PC-3 (cell line): ENCODE measurements around the gene TRAF3. TPM values are rescaled to one million over a fixed set of nuclear protein-coding genes. Genes with fewer than 3 reads are reported as not detected.
A peak's percentile ranks its signal among the peaks of the same experiment; 100 is the strongest.

ENCODE experiments used
- ATAC-seq: fragments of 200-7000 bp; cut with Tn5 transposase; 2 replicates; pipeline ENCODE4 v1.9.1; 2020; ENCODE audit warnings: mild to moderate bottlenecking, moderate library complexity
- BruUV-seq: library from RNA; stranded (reverse); fragments of 400-500 nt; replicated peaks from 2 replicates; lab custom pipeline; 2021; lab: Mats Ljungman, UMichigan
- CTCF ChIA-PET: fragments of 300-600 bp; sonication (Branson Sonifier 250); formaldehyde crosslinking; loops from one replicate; lab custom pipeline; 2022; ENCODE audit warnings: antibody characterized with exemption; lab: Charles Lee
- POLR2A ChIA-PET: fragments of 300-600 bp; sonication (Branson Sonifier 250); formaldehyde crosslinking; loops from one replicate; lab custom pipeline; 2022; ENCODE audit warnings: antibody characterized with exemption; ENCODE audit not compliant: unreplicated experiment; lab: Charles Lee
- DNase-seq: peaks from one replicate; pipeline ENCODE4 v3.0.0-alpha.2; 2015
- H2AFZ ChIP-seq: fragments of 300-600 bp; sonication (generic); 2 replicates; pipeline ENCODE4 v1.6.0; 2016; ENCODE audit warnings: antibody characterized with exemption, low read length
- H3F3A ChIP-seq: fragments of 300-600 bp; sonication (generic); one replicate; pipeline ENCODE4 v1.6.0; 2017; ENCODE audit warnings: antibody characterized with exemption, low read length, control low read depth, mild to moderate bottlenecking; ENCODE audit not compliant: unreplicated experiment
- H3K27ac ChIP-seq: fragments of 300-600 bp; sonication (generic); 2 replicates; pipeline ENCODE4 v1.5.1; 2016; ENCODE audit warnings: mild to moderate bottlenecking, low read length
- H3K27me3 ChIP-seq: fragments of 300-600 bp; sonication (generic); 2 replicates; pipeline ENCODE4 v1.6.1; 2016; ENCODE audit warnings: low read length, mixed read lengths
- H3K36me3 ChIP-seq: fragments of 300-600 bp; sonication (generic); 2 replicates; pipeline ENCODE4 v1.6.1; 2016; ENCODE audit warnings: low read depth, mixed run types, low read length, mixed read lengths
- H3K4me1 ChIP-seq: fragments of 300-600 bp; sonication (generic); 2 replicates; pipeline ENCODE4 v1.5.1; 2016; ENCODE audit warnings: low read length; ENCODE audit not compliant: insufficient read depth
- H3K4me2 ChIP-seq: fragments of 300-600 bp; sonication (generic); 2 replicates; pipeline ENCODE4 v1.6.0; 2016; ENCODE audit warnings: low read length
- H3K4me3 ChIP-seq: fragments of 300-600 bp; sonication (generic); 2 replicates; pipeline ENCODE4 v1.5.1; 2016; ENCODE audit warnings: mild to moderate bottlenecking, low read length, mixed read lengths
- H3K79me2 ChIP-seq: fragments of 300-600 bp; sonication (generic); 2 replicates; pipeline ENCODE4 v1.6.1; 2017; ENCODE audit warnings: low read length, mixed read lengths
- H3K9ac ChIP-seq: fragments of 300-600 bp; sonication (generic); 2 replicates; pipeline ENCODE4 v1.6.0; 2016; ENCODE audit warnings: mild to moderate bottlenecking, low read length
- H3K9me2 ChIP-seq: fragments of 300-600 bp; sonication (generic); replicated peaks from 2 replicates; pipeline ENCODE4 v1.6.1; 2016; ENCODE audit warnings: mixed run types, low read length, mixed read lengths
- H3K9me3 ChIP-seq: fragments of 300-600 bp; sonication (generic); 2 replicates; pipeline ENCODE4 v1.6.1; 2016; ENCODE audit warnings: low read length, mixed read lengths
- H4K20me1 ChIP-seq: fragments of 300-600 bp; sonication (generic); 2 replicates; pipeline ENCODE4 v1.6.1; 2016; ENCODE audit warnings: low read length, mixed read lengths
- EZH2 ChIP-seq: fragments of 300-600 bp; sonication (generic); IDR thresholded peaks from one replicate; pipeline ENCODE4 v1.6.1; 2017; ENCODE audit warnings: antibody characterized with exemption, mild to moderate bottlenecking, low read length; ENCODE audit not compliant: unreplicated experiment
- EZH2phosphoT487 ChIP-seq: fragments of 300-600 bp; sonication (generic); IDR thresholded peaks from 2 replicates; pipeline ENCODE4 v1.6.1; 2018; ENCODE audit warnings: mild to moderate bottlenecking, antibody characterized with exemption, low read length, borderline replicate concordance
- intact Hi-C: fragments of 100-400 bp; cut with micrococcal nuclease; formaldehyde crosslinking; loops from 2 replicates; pipeline ENCODE4 v1.9.0; 2023
- total RNA-seq: library from RNA; depleted of rRNA; stranded (reverse); fragments of >200 nt; gene quantifications from 2 replicates; pipeline ENCODE4 v1.2.3, GENCODE V29; 2014
- TF ChIP-seq, protein P1 (sequence below): fragments of 300-600 bp; sonication (generic); conservative IDR thresholded peaks from 2 replicates; pipeline ENCODE4 v1.5.1; 2017; ENCODE audit warnings: antibody characterized with exemption, low read depth, mild to moderate bottlenecking, low read length

TRAF3 gene
- total RNA-seq, 1 experiment from 2014 or later = 19.4 TPM

DNA sequence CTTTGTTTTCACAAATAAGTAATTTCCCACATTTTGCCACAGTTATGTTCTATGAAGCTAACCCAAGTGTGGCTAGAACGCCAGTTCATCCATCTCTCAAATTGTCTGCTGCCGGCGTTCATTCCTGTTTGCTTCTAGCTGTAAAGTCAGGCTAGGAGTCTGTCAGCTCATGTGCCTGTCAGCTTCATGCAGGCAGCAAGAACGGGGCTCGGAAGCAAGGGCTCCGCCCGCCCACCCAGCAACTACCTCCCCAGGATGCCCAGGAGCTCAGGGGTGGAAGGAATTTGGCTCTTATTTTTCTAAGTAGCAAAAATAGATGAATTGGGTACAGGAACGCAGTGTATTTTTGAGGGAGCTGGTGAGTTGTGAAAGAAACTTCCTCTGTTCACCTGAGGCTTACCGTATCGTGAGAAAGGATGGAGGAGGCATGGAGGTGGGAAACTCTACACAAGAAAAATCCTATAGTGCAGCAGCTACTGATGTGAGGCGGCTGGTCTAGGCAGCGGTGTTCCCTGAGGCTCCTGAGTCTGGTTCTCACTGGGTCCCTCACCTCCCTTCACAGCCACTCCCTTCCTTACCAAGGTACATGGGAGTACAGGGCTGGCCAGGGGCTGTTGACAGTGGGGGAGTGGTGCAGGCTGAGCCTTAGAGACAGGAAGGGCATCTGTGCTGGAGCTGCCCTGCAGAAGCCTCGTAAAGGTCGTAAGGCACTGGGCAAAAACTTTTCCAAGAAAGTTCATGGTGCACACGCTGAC is 90.8 kb downstream of the TRAF3 start:
- Histone ChIP-seq H3K79me2 (no peaks in the 10 kb centered on the region), H3K36me3 (peaks cover 6% of the 10 kb centered on the region; the same call in 1 of the 2 replicates), H3K4me1 (no peaks in the 10 kb centered on the region), H3K9me2 (no peaks in the 10 kb centered on the region), H3K4me2 (no peak overlapping the region), H3K4me3 (no peak overlapping the region), H3F3A (no peaks in the 10 kb centered on the region), H4K20me1 (no peaks in the 10 kb centered on the region), H3K27me3 (no peaks in the 10 kb centered on the region), H3K9ac (no peak overlapping the region), H2AFZ (no peak overlapping the region), H3K9me3 (no peaks in the 10 kb centered on the region), H3K27ac (no peak overlapping the region)
- no TSS peak for BruUV-seq
- CTCF ChIA-PET = no interaction called here
- DNase-seq (no peak), ATAC-seq (peak; percentile 50; the same call in 1 of the 2 replicates)
- POLR2A ChIA-PET = no interaction called here
- TF ChIP-seq EZH2phosphoT487 = no peak
- no peak for TF ChIP-seq EZH2
- TF ChIP-seq, protein P1, sequence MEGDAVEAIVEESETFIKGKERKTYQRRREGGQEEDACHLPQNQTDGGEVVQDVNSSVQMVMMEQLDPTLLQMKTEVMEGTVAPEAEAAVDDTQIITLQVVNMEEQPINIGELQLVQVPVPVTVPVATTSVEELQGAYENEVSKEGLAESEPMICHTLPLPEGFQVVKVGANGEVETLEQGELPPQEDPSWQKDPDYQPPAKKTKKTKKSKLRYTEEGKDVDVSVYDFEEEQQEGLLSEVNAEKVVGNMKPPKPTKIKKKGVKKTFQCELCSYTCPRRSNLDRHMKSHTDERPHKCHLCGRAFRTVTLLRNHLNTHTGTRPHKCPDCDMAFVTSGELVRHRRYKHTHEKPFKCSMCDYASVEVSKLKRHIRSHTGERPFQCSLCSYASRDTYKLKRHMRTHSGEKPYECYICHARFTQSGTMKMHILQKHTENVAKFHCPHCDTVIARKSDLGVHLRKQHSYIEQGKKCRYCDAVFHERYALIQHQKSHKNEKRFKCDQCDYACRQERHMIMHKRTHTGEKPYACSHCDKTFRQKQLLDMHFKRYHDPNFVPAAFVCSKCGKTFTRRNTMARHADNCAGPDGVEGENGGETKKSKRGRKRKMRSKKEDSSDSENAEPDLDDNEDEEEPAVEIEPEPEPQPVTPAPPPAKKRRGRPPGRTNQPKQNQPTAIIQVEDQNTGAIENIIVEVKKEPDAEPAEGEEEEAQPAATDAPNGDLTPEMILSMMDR = no peak
- intact Hi-C loops = no loop called here

DNA sequence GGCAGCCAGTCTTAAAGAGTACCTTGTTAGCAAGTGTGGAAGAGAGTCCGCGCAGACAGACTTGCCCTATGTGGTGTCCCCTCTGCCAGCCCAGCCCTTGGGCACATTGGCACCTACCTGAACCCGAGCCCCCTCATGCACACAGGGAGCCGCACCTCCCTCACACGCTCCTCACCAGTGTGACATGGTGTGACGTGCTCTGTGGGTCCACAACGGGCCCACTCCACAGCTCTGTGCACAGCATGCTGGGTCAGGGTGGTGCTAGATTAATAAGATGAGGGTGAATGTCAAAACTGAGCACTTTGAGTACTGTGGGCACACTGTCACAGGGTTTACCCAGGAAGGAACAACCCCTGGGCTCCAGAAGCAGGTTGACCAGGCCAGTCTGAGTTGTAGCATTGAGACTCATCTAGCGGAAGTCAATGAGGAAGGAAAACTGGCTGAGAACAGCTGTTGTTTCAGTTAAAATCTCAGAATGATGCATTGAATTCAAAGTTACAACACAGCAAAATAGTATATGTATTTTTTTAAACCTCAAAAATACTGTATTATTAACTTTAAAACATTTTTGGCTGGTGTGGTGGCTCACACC is 91.8 kb downstream of the TRAF3 start:
- Histone ChIP-seq H3K4me3 (no peak overlapping the region), H3F3A (no peaks in the 10 kb centered on the region), H3K9me2 (no peaks in the 10 kb centered on the region), H3K4me1 (no peaks in the 10 kb centered on the region), H3K9me3 (no peaks in the 10 kb centered on the region), H3K36me3 (peaks cover 7% of the 10 kb centered on the region; the same call in 1 of the 2 replicates), H3K4me2 (no peak overlapping the region), H2AFZ (no peak overlapping the region), H3K79me2 (no peaks in the 10 kb centered on the region), H3K27ac (no peak overlapping the region), H3K9ac (no peak overlapping the region), H3K27me3 (no peaks in the 10 kb centered on the region), H4K20me1 (no peaks in the 10 kb centered on the region)
- TF ChIP-seq EZH2 (no peak), EZH2phosphoT487 (no peak)
- TF ChIP-seq, protein P1 = no peak
- ATAC-seq = no peak
- no TSS peak for BruUV-seq
- no peak for DNase-seq
- intact Hi-C loops = no loop called here
- ChIA-PET CTCF (no interaction called here), POLR2A (no interaction called here)

DNA sequence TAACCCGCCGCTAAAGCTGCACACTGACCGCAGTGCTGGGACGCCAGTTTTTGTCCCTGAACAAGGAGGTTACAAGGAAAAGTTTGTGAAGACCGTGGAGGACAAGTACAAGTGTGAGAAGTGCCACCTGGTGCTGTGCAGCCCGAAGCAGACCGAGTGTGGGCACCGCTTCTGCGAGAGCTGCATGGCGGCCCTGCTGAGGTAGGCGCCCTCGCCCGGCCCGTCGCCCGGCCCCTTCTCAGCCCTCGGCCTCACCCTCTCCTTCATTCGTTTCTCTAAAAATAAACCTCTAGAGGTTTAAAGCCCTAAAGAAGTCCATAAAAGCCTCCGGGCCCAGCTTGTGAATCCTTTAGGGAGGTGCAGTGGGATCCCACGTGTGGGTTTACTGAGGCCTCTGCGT is 93.0 kb downstream of the TRAF3 start:
- Histone ChIP-seq H3K27ac (no peak overlapping the region), H3K4me2 (no peak overlapping the region), H4K20me1 (no peaks in the 10 kb centered on the region), H3K9ac (no peak overlapping the region), H3K9me3 (no peaks in the 10 kb centered on the region), H3K79me2 (no peaks in the 10 kb centered on the region), H3F3A (no peaks in the 10 kb centered on the region), H3K4me1 (no peaks in the 10 kb centered on the region), H3K36me3 (peaks cover 7% of the 10 kb centered on the region; the same call in 1 of the 2 replicates), H3K9me2 (no peaks in the 10 kb centered on the region), H3K27me3 (no peaks in the 10 kb centered on the region), H2AFZ (no peak overlapping the region), H3K4me3 (no peak overlapping the region)
- intact Hi-C loops = no loop called here
- no peak for TF ChIP-seq EZH2phosphoT487
- no peak for TF ChIP-seq EZH2
- TF ChIP-seq, protein P1 = no peak
- POLR2A ChIA-PET = no interaction called here
- no peak for ATAC-seq
- no TSS peak for BruUV-seq
- CTCF ChIA-PET = no interaction called here
- no peak for DNase-seq
